ENCODE results near the gene MBTPS1. TPM values are rescaled to one million over a fixed set of nuclear protein-coding genes. Genes with fewer than 3 reads are reported as not detected.

Gene MBTPS1
- total and polyA plus RNA-seq, 9 of the 15 experiments (the other 6 are each of a cell fraction or from before 2014, with no cell fraction given): 2.8 to 57.6 (median 43.8) TPM

DNA sequence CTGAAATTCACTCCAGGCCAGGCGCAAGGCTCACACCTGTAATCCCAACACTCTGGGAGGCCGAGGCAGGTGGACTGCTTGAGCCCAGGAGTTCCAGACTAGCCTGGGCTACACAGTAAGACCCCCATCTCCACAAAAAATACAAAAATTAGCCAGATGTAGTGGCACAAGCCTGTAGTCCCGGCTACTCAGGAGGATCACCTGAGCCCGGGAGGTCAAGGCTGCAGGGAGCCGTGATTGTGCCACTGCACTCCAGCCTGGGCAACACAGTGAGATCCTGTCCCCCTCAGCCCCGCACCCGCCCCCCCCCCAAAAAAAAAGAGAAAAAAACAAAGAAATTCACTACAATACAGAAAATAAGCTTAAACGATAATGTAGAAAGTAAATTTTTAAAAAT, 31.5 kb downstream of the MBTPS1 start:
- Histone ChIP-seq H3K9me1 (ENCODE audit: control insufficient read depth, insufficient read depth, low read length) (no peaks in the 10 kb centered on the region), H3K27me3 (ENCODE audit: control insufficient read depth in 2 of 2, insufficient read depth in 2 of 2, low read length in 2 of 2) (no peaks in the 10 kb centered on the region), H3K79me2 (ENCODE audit: control insufficient read depth, insufficient read depth, low read length) (no peaks in the 10 kb centered on the region), H3K4me3 (no peak overlapping the region), H3K4me2 (ENCODE audit: insufficient read depth, low read length) (no peak overlapping the region), H3K9ac (ENCODE audit: insufficient read depth in 1 of 2, low read depth in 2 of 2, low read length in 2 of 2) (no peak overlapping the region), H4K20me1 (replicated peaks; ENCODE audit: control insufficient read depth, insufficient read depth, low read length) (no peaks in the 10 kb centered on the region), H3K4me1 (replicated peaks in 1 of 2; ENCODE audit: control insufficient read depth in 2 of 2, insufficient read depth in 2 of 2, low read length in 2 of 2) (peaks cover 0 to 3% of the 10 kb centered on the region in 2 experiments; a peak in 1 of 5 replicates), H3K9me3 (replicated peaks; ENCODE audit: control insufficient read depth, insufficient read depth, low read depth, low read length) (no peaks in the 10 kb centered on the region), H2AFZ (ENCODE audit: low read depth, low read length) (no peak overlapping the region), H3K27ac (ENCODE audit: extremely low read depth, low read depth, low read length) (no peak overlapping the region), H3K36me3 (ENCODE audit: control insufficient read depth, insufficient read depth, low read length) (peaks cover 90% of the 10 kb centered on the region)
- ATAC-seq: no peak
- TF ChIP-seq PHB2 (IDR thresholded peaks at IDR 0.05; ENCODE audit: low read depth) (no peak), TRIM28 (IDR thresholded peaks at IDR 0.05) (no peak), MED1 (CRISPR knock-in tag; IDR thresholded peaks at IDR 0.05; ENCODE audit: borderline replicate concordance) (no peak), ZNF121 (CRISPR knock-in tag; conservative IDR thresholded peaks at IDR 0.05) (peak; percentile 76)
- TF ChIP-seq, protein P1, sequence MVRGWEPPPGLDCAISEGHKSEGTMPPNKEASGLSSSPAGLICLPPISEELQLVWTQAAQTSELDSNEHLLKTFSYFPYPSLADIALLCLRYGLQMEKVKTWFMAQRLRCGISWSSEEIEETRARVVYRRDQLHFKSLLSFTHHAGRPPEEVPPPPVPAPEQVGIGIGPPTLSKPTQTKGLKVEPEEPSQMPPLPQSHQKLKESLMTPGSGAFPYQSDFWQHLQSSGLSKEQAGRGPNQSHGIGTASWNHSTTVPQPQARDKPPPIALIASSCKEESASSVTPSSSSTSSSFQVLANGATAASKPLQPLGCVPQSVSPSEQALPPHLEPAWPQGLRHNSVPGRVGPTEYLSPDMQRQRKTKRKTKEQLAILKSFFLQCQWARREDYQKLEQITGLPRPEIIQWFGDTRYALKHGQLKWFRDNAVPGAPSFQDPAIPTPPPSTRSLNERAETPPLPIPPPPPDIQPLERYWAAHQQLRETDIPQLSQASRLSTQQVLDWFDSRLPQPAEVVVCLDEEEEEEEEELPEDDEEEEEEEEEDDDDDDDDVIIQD (CRISPR knock-in tag; IDR thresholded peaks at IDR 0.05): no peak
- TF ChIP-seq, protein P2, sequence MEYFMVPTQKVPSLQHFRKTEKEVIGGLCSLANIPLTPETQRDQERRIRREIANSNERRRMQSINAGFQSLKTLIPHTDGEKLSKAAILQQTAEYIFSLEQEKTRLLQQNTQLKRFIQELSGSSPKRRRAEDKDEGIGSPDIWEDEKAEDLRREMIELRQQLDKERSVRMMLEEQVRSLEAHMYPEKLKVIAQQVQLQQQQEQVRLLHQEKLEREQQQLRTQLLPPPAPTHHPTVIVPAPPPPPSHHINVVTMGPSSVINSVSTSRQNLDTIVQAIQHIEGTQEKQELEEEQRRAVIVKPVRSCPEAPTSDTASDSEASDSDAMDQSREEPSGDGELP (CRISPR knock-in tag; IDR thresholded peaks at IDR 0.05; ENCODE audit: borderline replicate concordance): no peak
- ChIA-PET POLR2A (interaction anchor here (0.6 kb wide), 1 partner anchor 266 kb away, joined by 3 read pairs; no protein-coding TSS in a partner anchor), CTCF (ENCODE audit: low intra/inter-chr PET ratio) (interaction anchor here (1.5 to 3.0 kb wide), 3 partner anchors 89 to 400 kb away, joined by 8 to 26 read pairs (median 10); partner anchors contain the start of gene TAF1C)
- DNase-seq (ENCODE audit: extremely low read depth in 1 of 4, low spot score in 3 of 4): no peak
- intact Hi-C loops (cut with micrococcal nuclease): loop anchor here (2.0 to 10.0 kb wide), 2 partner anchors 60 to 400 kb away; partner anchors contain the start of genes DNAAF1 and HSDL1
- 64% methylated on average over 8 of the region's 8 CpGs for WGBS (ENCODE audit: insufficient coverage, low coverage, missing lambda C conversion rate)
- FAIRE-seq: no peak
- BruUV-seq (replicated peaks): no TSS peak
- in situ Hi-C loops (cut with MboI): no loop called here
